Thyroid gland (tissue), 4 donors: Measurements from ENCODE around the gene KRTAP12-1. TPM values are rescaled to one million over a fixed set of nuclear protein-coding genes. Genes with fewer than 3 reads are reported as not detected.
A peak's percentile ranks its signal among the peaks of the same experiment; 100 is the strongest.
"Not testable (repeated sequence)": the region's sequence is repeated elsewhere in the genome, so short reads cannot be mapped to it uniquely, and the experiment has no call there.

Experiments used
- DNase-seq, 2 donors: peaks; one replicate each; pipeline ENCODE4 v3.0.0-alpha.2; 2019
- H3K27ac ChIP-seq, 3 donors: fragments of 200-600 bp; sonication (generic); 1 replicate in 2 of 3; 2 replicates in 1 of 3; pipeline ENCODE4 v1.5.1; 2016 to 2019; ENCODE audit warnings: mild to moderate bottlenecking in 1 of 3, moderate library complexity in 1 of 3
- H3K27me3 ChIP-seq: fragments of 200-600 bp; sonication (generic); one replicate; pipeline ENCODE4 v1.5.1; 2019
- H3K36me3 ChIP-seq, 2 donors: fragments of 200-600 bp; sonication (generic); one replicate each; pipeline ENCODE4 v1.5.1; 2016 to 2019
- H3K4me1 ChIP-seq, 2 donors: fragments of 200-600 bp; sonication (generic); one replicate each; pipeline ENCODE4 v1.5.1; 2017 to 2019
- H3K4me3 ChIP-seq, 3 donors: fragments of 200-600 bp; sonication (generic); replicated peaks in 1 of 3; 1 replicate in 2 of 3; 2 replicates in 1 of 3; pipeline ENCODE4 v1.5.1; 2016; ENCODE audit warnings: mild to moderate bottlenecking in 1 of 3
- H3K9me3 ChIP-seq: fragments of 200-600 bp; sonication (generic); one replicate; pipeline ENCODE4 v1.5.1; 2017
- CTCF ChIP-seq, 6 experiments: fragments of 200-600 bp in 3 of 6; fragments of 450-650 bp in 3 of 6; sonication (generic) in 3 of 6; IDR thresholded peaks; one replicate each; pipeline ENCODE4 v1.5.1; 2016 to 2019; ENCODE audit warnings: antibody characterized with exemption in 6 of 6, mild to moderate bottlenecking in 2 of 6, inconsistent platforms in 1 of 6, moderate library complexity in 1 of 6
- POLR2A ChIP-seq, 2 donors: fragments of 450-650 bp; IDR thresholded peaks; one replicate each; pipeline ENCODE4 v1.6.1; 2017; ENCODE audit warnings: antibody characterized with exemption in 2 of 2, mild to moderate bottlenecking in 2 of 2, moderate library complexity in 1 of 2
- WGBS, 2 donors: methylation state at CpG; one replicate each; pipeline ENCODE4 v1.1.5; 2017; 5-methylcytosine and 5-hydroxymethylcytosine counted together
- intact Hi-C: fragments of 100-400 bp; cut with DNase I; formaldehyde crosslinking; loops from one replicate; pipeline ENCODE4 v1.15.1; 2023
- total RNA-seq, 4 donors: library from RNA; depleted of rRNA; stranded (reverse); fragments of >200 nt; gene quantifications; one replicate each; pipeline ENCODE4 v1.2.3, GENCODE V29; 2016

Gene KRTAP12-1
- total RNA-seq, 4 donors from 2014 or later, result 0.78 TPM; not detected in 3

GRCh38 chr21:44643741-44644310 lies 38.1 kb downstream of the KRTAP12-1 start:
- H3K4me3 ChIP-seq, result no peak overlapping the region
- H3K4me1 ChIP-seq, result no peaks in the 10 kb centered on the region
- no peak for TF ChIP-seq CTCF (IDR thresholded peaks at IDR 0.05)
- no peak for TF ChIP-seq POLR2A (IDR thresholded peaks at IDR 0.05)
- intact Hi-C loops, result no loop called here
- peak in 1 of 2 donors; percentile 32 for DNase-seq
- H3K27me3 ChIP-seq, result no peaks in the 10 kb centered on the region
- WGBS, 2 donors, result 21 to 48% methylated on average over 14 of the region's 14 CpGs
- no peak overlapping the region for H3K27ac ChIP-seq
- no peaks in the 10 kb centered on the region for H3K9me3 ChIP-seq
- H3K36me3 ChIP-seq, result no peaks in the 10 kb centered on the region

- 87 to 92% methylated on average over 5 of the region's 5 CpGs for WGBS, 2 donors
- no peak for TF ChIP-seq CTCF (IDR thresholded peaks at IDR 0.05)
- TF ChIP-seq POLR2A (IDR thresholded peaks at IDR 0.05), result no peak
Observed at GRCh38 chr21:44640761-44641160, 41.2 kb downstream of the KRTAP12-1 start.

GRCh38 chr21:44639331-44639655 lies 42.7 kb downstream of the KRTAP12-1 start:
- no peak for DNase-seq
- Histone ChIP-seq H3K9me3 (no peaks in the 10 kb centered on the region), H3K36me3 (no peaks in the 10 kb centered on the region), H3K4me3 (no peak overlapping the region), H3K27me3 (no peaks in the 10 kb centered on the region), H3K4me1 (no peaks in the 10 kb centered on the region), H3K27ac (no peak overlapping the region)
- 87 to 91% methylated on average over 12 of the region's 12 CpGs for WGBS, 2 donors
- TF ChIP-seq CTCF (IDR thresholded peaks at IDR 0.05) (no peak), POLR2A (IDR thresholded peaks at IDR 0.05) (no peak)
- intact Hi-C loops, result no loop called here

More at GRCh38 chr21:44640761-44641160, 41.2 kb downstream of the KRTAP12-1 start:
- no peaks in the 10 kb centered on the region for H3K36me3 ChIP-seq
- no peak overlapping the region for H3K27ac ChIP-seq
- DNase-seq, result no peak
- no peak overlapping the region for H3K4me3 ChIP-seq
- H3K4me1 ChIP-seq, result no peaks in the 10 kb centered on the region
- intact Hi-C loops, result no loop called here
- no peaks in the 10 kb centered on the region for H3K27me3 ChIP-seq
- H3K9me3 ChIP-seq, result no peaks in the 10 kb centered on the region

- 86 to 95% methylated on average over 11 to 14 of the region's 21 CpGs for WGBS, 2 donors
Observed at GRCh38 chr21:44638506-44639330, 43.2 kb downstream of the KRTAP12-1 start.

GRCh38 chr21:44637851-44638348 lies 44.1 kb downstream of the KRTAP12-1 start:
- H3K27me3 ChIP-seq, H3K4me1 ChIP-seq, DNase-seq, intact Hi-C loops, H3K27ac ChIP-seq, H3K9me3 ChIP-seq, H3K36me3 ChIP-seq, H3K4me3 ChIP-seq: not testable (repeated sequence)
- WGBS, 2 donors, result 69 to 85% methylated on average over 11 of the region's 12 CpGs

More at GRCh38 chr21:44638506-44639330, 43.2 kb downstream of the KRTAP12-1 start:
- H3K36me3 ChIP-seq, DNase-seq, H3K4me3 ChIP-seq, intact Hi-C loops, H3K9me3 ChIP-seq, H3K4me1 ChIP-seq, H3K27me3 ChIP-seq, H3K27ac ChIP-seq: not testable (repeated sequence)
